HG03457 (cell line): Measurements from ENCODE around the gene IL1RAPL1.

Experiments used
- ATAC-seq: cut with Tn5 transposase; IDR thresholded peaks from one replicate; pipeline ENCODE4 v1.9.1; 2021; ENCODE audit warnings: moderate number of reproducible peaks; ENCODE audit not compliant: unreplicated experiment

IL1RAPL1 gene

DNA sequence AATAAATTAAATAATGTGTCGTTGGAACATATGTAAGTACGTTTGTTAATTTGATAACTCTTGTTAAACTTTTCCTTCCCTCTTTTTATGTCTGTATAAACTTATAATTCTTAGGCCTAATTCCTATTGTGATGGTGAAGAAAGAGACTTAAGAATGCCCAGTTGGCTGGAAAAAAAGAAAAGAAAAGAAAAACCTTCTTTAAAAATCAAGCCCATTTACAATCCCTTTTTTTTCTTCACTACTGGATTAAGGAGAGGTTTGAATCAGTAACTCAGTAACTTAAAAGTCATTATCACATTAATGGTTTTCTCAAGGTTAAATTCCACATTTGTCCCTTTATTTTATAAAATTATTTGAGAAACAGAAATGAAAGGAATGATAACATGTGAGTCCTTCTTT, 1374.8 kb downstream of the IL1RAPL1 start:
- no peak for ATAC-seq

DNA sequence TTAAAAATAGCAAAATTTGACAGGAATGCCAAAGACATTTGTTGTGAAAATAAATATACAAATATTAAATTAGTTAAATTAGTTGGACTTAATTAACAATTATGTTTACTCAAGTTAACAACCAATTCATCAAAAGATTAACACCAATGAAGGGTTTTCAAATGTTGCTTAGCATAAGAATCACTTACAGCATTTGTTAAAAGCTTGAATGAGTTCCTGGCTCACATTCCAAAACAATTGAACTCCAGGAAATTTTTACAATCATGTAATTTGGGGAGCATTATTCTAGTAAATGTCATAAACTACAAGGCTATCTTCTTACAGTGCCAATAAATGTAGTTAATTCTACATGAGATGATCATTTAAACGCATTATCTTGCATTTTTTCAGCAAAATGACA, 1378.4 kb downstream of the IL1RAPL1 start:
- ATAC-seq, result no peak

DNA sequence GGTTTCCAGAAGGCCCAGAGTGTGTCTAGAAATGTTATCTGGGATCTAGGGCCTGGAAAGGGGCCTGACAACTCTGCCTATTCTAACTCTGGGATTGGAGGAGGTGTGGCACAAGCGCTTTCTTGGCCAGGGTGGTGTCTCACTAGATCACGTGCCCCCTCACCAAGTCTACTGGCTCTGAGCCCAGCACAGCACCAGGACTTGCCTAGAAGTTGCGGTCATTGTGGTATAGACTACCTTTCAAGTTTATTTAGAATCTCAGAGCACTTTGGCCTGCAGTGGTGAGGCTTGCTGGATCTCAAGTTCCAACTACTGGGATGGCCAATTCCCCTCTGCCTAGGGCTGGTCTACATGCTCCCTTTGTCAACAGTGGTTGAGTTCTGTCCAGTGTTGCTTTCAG, 1404.8 kb downstream of the IL1RAPL1 start:
- no peak for ATAC-seq

DNA sequence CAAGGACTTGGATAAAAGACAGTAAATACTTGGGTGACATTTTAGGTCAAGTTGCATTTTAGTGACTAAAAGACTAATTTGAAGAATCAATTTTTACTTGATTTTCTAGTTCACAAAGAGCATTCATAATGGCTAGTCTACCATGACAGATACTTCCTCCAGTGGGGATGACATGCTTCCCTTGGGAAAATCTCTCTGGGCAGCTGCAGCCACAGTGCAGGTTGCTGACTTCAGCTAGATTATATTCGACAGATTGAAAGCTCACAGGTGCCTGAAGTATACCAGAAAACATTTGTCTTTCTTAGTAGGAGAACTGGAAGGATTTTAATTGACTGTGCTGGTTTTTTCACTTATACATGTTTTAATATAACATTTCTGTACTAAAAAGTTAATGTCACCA, 1418.6 kb downstream of the IL1RAPL1 start:
- no peak for ATAC-seq
